ENCODE results near the gene NQO1.
A peak's percentile ranks its signal among the peaks of the same experiment; 100 is the strongest.

Gene NQO1

GRCh38 chr16:69725480-69726312, 664 bp downstream of the NQO1 start:
- H3K4me3 ChIP-seq (ENCODE audit: low read depth, low read length) = peak overlapping the region; percentile 38
- no peak for TF ChIP-seq CTCF (IDR thresholded peaks at IDR 0.05; ENCODE audit: borderline replicate concordance, insufficient read depth, low read depth, low read length)

- no peak for TF ChIP-seq CTCF (IDR thresholded peaks at IDR 0.05; ENCODE audit: borderline replicate concordance, insufficient read depth, low read depth, low read length)
- no peak overlapping the region for H3K4me3 ChIP-seq (ENCODE audit: low read depth, low read length)
Observed at GRCh38 chr16:69724981-69725479, 1.3 kb downstream of the NQO1 start.

GRCh38 chr16:69724414-69724873, 1.9 kb downstream of the NQO1 start:
- no peak overlapping the region for H3K4me3 ChIP-seq (ENCODE audit: low read depth, low read length)
- TF ChIP-seq CTCF (IDR thresholded peaks at IDR 0.05; ENCODE audit: borderline replicate concordance, insufficient read depth, low read depth, low read length) = no peak

GRCh38 chr16:69721441-69721957, 4.9 kb downstream of the NQO1 start:
- no peak for TF ChIP-seq CTCF (IDR thresholded peaks at IDR 0.05; ENCODE audit: borderline replicate concordance, insufficient read depth, low read depth, low read length)

GRCh38 chr16:69720822-69721430, 5.4 kb downstream of the NQO1 start:
- no peak overlapping the region for H3K4me3 ChIP-seq (ENCODE audit: low read depth, low read length)
- TF ChIP-seq CTCF (IDR thresholded peaks at IDR 0.05; ENCODE audit: borderline replicate concordance, insufficient read depth, low read depth, low read length) = no peak

More at GRCh38 chr16:69721441-69721957, 4.9 kb downstream of the NQO1 start:
- no peak overlapping the region for H3K4me3 ChIP-seq (ENCODE audit: low read depth, low read length)

GRCh38 chr16:69718111-69718764, 8.1 kb downstream of the NQO1 start:
- H3K4me3 ChIP-seq (ENCODE audit: low read depth, low read length) = no peak overlapping the region
- no peak for TF ChIP-seq CTCF (IDR thresholded peaks at IDR 0.05; ENCODE audit: borderline replicate concordance, insufficient read depth, low read depth, low read length)
